H1 (cell line): Measurements from ENCODE around the gene TRAPPC12. TPM values are rescaled to one million over a fixed set of nuclear protein-coding genes. Genes with fewer than 3 reads are reported as not detected.
A peak's percentile ranks its signal among the peaks of the same experiment; 100 is the strongest.

ENCODE experiments used
- CTCF ChIA-PET: fragments of 300-600 bp; sonication (Branson Sonifier 250); formaldehyde crosslinking; loops from one replicate; lab custom pipeline; 2021; ENCODE audit not compliant: partially characterized antibody; lab: Charles Lee
- POLR2A ChIA-PET: fragments of 300-600 bp; sonication (Branson Sonifier 250); formaldehyde crosslinking; loops from one replicate; lab custom pipeline; 2021; ENCODE audit warnings: inconsistent platforms; ENCODE audit not compliant: partially characterized antibody; lab: Charles Lee
- DNase-seq, 2 experiments: peaks; one replicate each; pipeline versions ENCODE4 v3.0.0 to v3.0.0-alpha.2; 2010 to 2022; ENCODE audit warnings: low spot score in 2 of 2, low read depth in 1 of 2, mixed read lengths in 1 of 2
- FAIRE-seq: peaks from 2 replicates; lab custom pipeline; 2011; peaks lifted over from hg19 to GRCh38; lab: Jason Lieb, UNC
- H2AFZ ChIP-seq: 2 replicates; pipeline ENCODE4 v1.8.1; 2012; ENCODE audit warnings: low read length, inconsistent platforms
- H2AK5ac ChIP-seq: 2 replicates; pipeline ENCODE4 v1.6.1; 2013; ENCODE audit warnings: low read depth, low read length
- H2BK120ac ChIP-seq: replicated peaks from 2 replicates; pipeline ENCODE3; 2013; ENCODE audit warnings: low read depth, low read length, inconsistent platforms
- H2BK12ac ChIP-seq: 2 replicates; pipeline ENCODE4 v1.6.1; 2013; ENCODE audit warnings: low read depth, low read length
- H2BK15ac ChIP-seq: 2 replicates; pipeline ENCODE4 v1.6.1; 2013; ENCODE audit warnings: low read length
- H2BK20ac ChIP-seq: 2 replicates; pipeline ENCODE4 v1.6.1; 2013; ENCODE audit warnings: low read length
- H2BK5ac ChIP-seq: 2 replicates; pipeline ENCODE4 v1.6.1; 2013; ENCODE audit warnings: low read depth, low read length
- H3K14ac ChIP-seq: 2 replicates; pipeline ENCODE4 v1.6.1; 2013; ENCODE audit warnings: inconsistent platforms; ENCODE audit not compliant: insufficient read length
- H3K18ac ChIP-seq: 2 replicates; pipeline ENCODE4 v1.6.1; 2013; ENCODE audit warnings: low read length; ENCODE audit errors: extremely low read depth
- H3K23ac ChIP-seq: 2 replicates; pipeline ENCODE4 v1.6.1; 2013; ENCODE audit warnings: inconsistent platforms; ENCODE audit not compliant: insufficient read length
- H3K23me2 ChIP-seq: 2 replicates; pipeline ENCODE4 v1.6.1; 2013; ENCODE audit warnings: low read depth, low read length
- H3K27ac ChIP-seq: 2 replicates; pipeline ENCODE4 v1.6.1; 2011; ENCODE audit warnings: low read depth, low read length, inconsistent platforms
- H3K27me3 ChIP-seq, 4 experiments: replicated peaks in 1 of 4; 1 replicate in 1 of 4; 2 replicates in 3 of 4; pipeline versions ENCODE4 v1.6.1 to v1.8.1; 2011 to 2013; ENCODE audit warnings: low read length in 3 of 4, mild to moderate bottlenecking in 3 of 4, inconsistent platforms in 2 of 4, mixed read lengths in 2 of 4, moderate library complexity in 1 of 4; ENCODE audit not compliant: control insufficient read depth in 3 of 4, insufficient read depth in 3 of 4; ENCODE audit errors: extremely low read depth in 1 of 4
- H3K36me3 ChIP-seq, 4 experiments: 2 replicates each; pipeline versions ENCODE4 v1.6.1 to v1.8.1; 2011 to 2013; ENCODE audit warnings: mild to moderate bottlenecking in 4 of 4, low read length in 3 of 4, moderate library complexity in 2 of 4, control low read depth in 1 of 4, inconsistent platforms in 1 of 4; ENCODE audit not compliant: insufficient read depth in 4 of 4, control insufficient read depth in 2 of 4
- H3K4ac ChIP-seq: replicated peaks from 2 replicates; pipeline ENCODE3; 2013; ENCODE audit warnings: low read length, low read depth, mixed read lengths, inconsistent platforms; ENCODE audit not compliant: insufficient read length
- H3K4me1 ChIP-seq, 4 experiments: replicated peaks in 1 of 4; 1 replicate in 1 of 4; 2 replicates in 3 of 4; pipeline versions ENCODE4 v1.6.1 to v1.8.1; 2011 to 2013; ENCODE audit warnings: low read length in 3 of 4, inconsistent platforms in 2 of 4, mixed read lengths in 1 of 4; ENCODE audit not compliant: insufficient read depth in 4 of 4, control insufficient read depth in 3 of 4
- H3K4me2 ChIP-seq, 2 experiments: 2 replicates each; pipeline versions ENCODE4 v1.6.1 to v1.8.1; 2011 to 2013; ENCODE audit warnings: low read depth in 2 of 2, low read length in 2 of 2, control low read depth in 1 of 2, inconsistent platforms in 1 of 2, mild to moderate bottlenecking in 1 of 2; ENCODE audit not compliant: insufficient read depth in 1 of 2
- H3K4me3 ChIP-seq, 4 experiments: fragments of 200-600, 300-600 bp in 1 of 4; sonication (generic), shearing (Covaris generic), sonication (Bioruptor Twin) in 1 of 4; 2 replicates each; pipeline versions ENCODE4 v1.5.1 to v1.8.1; 2011 to 2016; ENCODE audit warnings: low read length in 4 of 4, low read depth in 3 of 4, control low read depth in 2 of 4, inconsistent platforms in 2 of 4, mild to moderate bottlenecking in 2 of 4, mixed read lengths in 1 of 4, moderate library complexity in 1 of 4; ENCODE audit not compliant: insufficient read depth in 2 of 4; ENCODE audit errors: extremely low read depth in 1 of 4
- H3K56ac ChIP-seq: replicated peaks from 2 replicates; pipeline ENCODE3; 2013; ENCODE audit warnings: low read depth, mild to moderate bottlenecking, mixed read lengths, low read length, inconsistent platforms; ENCODE audit not compliant: insufficient read length
- H3K79me1 ChIP-seq: 2 replicates; pipeline ENCODE4 v1.6.1; 2013; ENCODE audit warnings: low read depth, low read length, control low read depth
- H3K79me2 ChIP-seq, 2 experiments: 2 replicates each; pipeline versions ENCODE4 v1.6.1 to v1.8.1; 2012 to 2013; ENCODE audit warnings: low read length in 2 of 2, mild to moderate bottlenecking in 2 of 2, inconsistent platforms in 1 of 2; ENCODE audit not compliant: insufficient read depth in 2 of 2, control insufficient read depth in 1 of 2
- H3K9ac ChIP-seq, 4 experiments: replicated peaks in 1 of 4; 1 replicate in 1 of 4; 2 replicates in 3 of 4; pipeline versions ENCODE4 v1.6.1 to v1.8.1; 2011 to 2013; ENCODE audit warnings: low read depth in 3 of 4, low read length in 3 of 4, control low read depth in 2 of 4, mild to moderate bottlenecking in 2 of 4, moderate library complexity in 2 of 4, inconsistent platforms in 1 of 4; ENCODE audit errors: extremely low read depth in 1 of 4
- H3K9me3 ChIP-seq, 2 experiments: 2 replicates each; pipeline versions ENCODE4 v1.6.1 to v1.8.1; 2012 to 2013; ENCODE audit warnings: mild to moderate bottlenecking in 2 of 2, moderate library complexity in 2 of 2, control low read depth in 1 of 2, inconsistent platforms in 1 of 2, low read depth in 1 of 2, low read length in 1 of 2, mixed read lengths in 1 of 2; ENCODE audit not compliant: insufficient read depth in 2 of 2
- H4K20me1 ChIP-seq, 2 experiments: replicated peaks in 1 of 2; 2 replicates each; pipeline versions ENCODE3 to v1.8.1; 2011 to 2013; ENCODE audit warnings: inconsistent platforms in 2 of 2, low read length in 2 of 2, mild to moderate bottlenecking in 1 of 2; ENCODE audit not compliant: insufficient read depth in 2 of 2, control insufficient read depth in 1 of 2
- H4K5ac ChIP-seq: 2 replicates; pipeline ENCODE4 v1.6.1; 2013; ENCODE audit warnings: low read length, low read depth, mixed read lengths, inconsistent platforms; ENCODE audit not compliant: insufficient read length
- H4K8ac ChIP-seq: 2 replicates; pipeline ENCODE4 v1.8.0; 2013; ENCODE audit warnings: mild to moderate bottlenecking, moderate library complexity, low read length, inconsistent platforms; ENCODE audit not compliant: insufficient read depth; ENCODE audit errors: extremely low read depth
- H4K91ac ChIP-seq: replicated peaks from 2 replicates; pipeline ENCODE3; 2013; ENCODE audit warnings: low read length, mixed read lengths, inconsistent platforms; ENCODE audit not compliant: insufficient read length
- POLR2AphosphoS5 ChIP-seq: IDR thresholded peaks from 2 replicates; pipeline ENCODE4 v1.6.1; 2011; ENCODE audit warnings: low read depth, low read length
- RAD21 ChIP-seq, 2 experiments: IDR thresholded peaks in 1 of 2; conservative IDR thresholded peaks in 1 of 2; 2 replicates each; pipeline ENCODE4 v1.6.1; 2011; ENCODE audit warnings: low read depth in 2 of 2, low read length in 2 of 2, improper control_type of control experiment in 1 of 2, inconsistent platforms in 1 of 2, mild to moderate bottlenecking in 1 of 2, moderate library complexity in 1 of 2
- RNF2 ChIP-seq: fragments of 200-900, 300-1000 bp; sonication (generic); IDR thresholded peaks from 2 replicates; pipeline ENCODE4 v1.7.1; 2016; ENCODE audit warnings: borderline replicate concordance, low read depth, mild to moderate bottlenecking, antibody characterized with exemption, low read length; ENCODE audit not compliant: poor library complexity, severe bottlenecking; ENCODE audit errors: missing control alignments
- WGBS, 2 experiments: shearing (Covaris generic) in 1 of 2; methylation state at CpG; one replicate each; pipeline versions ENCODE4 v1.1.6 to v1.1.7; 2013 to 2015; ENCODE audit warnings: low lambda C conversion rate in 2 of 2, mixed read lengths in 2 of 2, inconsistent platforms in 1 of 2, low coverage in 1 of 2, missing lambda C conversion rate in 1 of 2; ENCODE audit not compliant: insufficient replicate concordance in 2 of 2, insufficient coverage in 1 of 2, insufficient read length in 1 of 2; ENCODE audit errors: extremely low coverage in 1 of 2, missing lambda C conversion rate in 1 of 2; 5-methylcytosine and 5-hydroxymethylcytosine counted together
- polyA plus RNA-seq, 7 experiments: library from polyadenylated mRNA; depleted of rRNA in 3 of 7; stranded (reverse) in 5 of 7; unstranded in 2 of 7; fragments of >200 nt in 5 of 7; fragments of 200-250 nt in 2 of 7; gene quantifications; 1 replicate in 5 of 7; 2 replicates in 1 of 7; 4 replicates in 1 of 7; pipeline versions ENCODE4 v1.2.1 to v1.2.3, GENCODE V29; 2011 to 2013; ENCODE audit warnings: missing spikeins in 2 of 7, mixed read lengths in 2 of 7
- total RNA-seq: library from RNA; stranded (reverse); fragmentation: NEBNext Ultra II Directional; extraction: Animal tissue kit (Norgen Biotek cat#: 25700); gene quantifications from 2 replicates; pipeline ENCODE4 v1.2.1, GENCODE V29; 2021
- TF ChIP-seq, protein P1 (sequence below), 3 experiments: IDR thresholded peaks; 1 replicate in 2 of 3; 2 replicates in 1 of 3; pipeline versions ENCODE4 v1.5.1 to v1.6.1; 2011; ENCODE audit warnings: low read length in 3 of 3, mild to moderate bottlenecking in 3 of 3, inconsistent platforms in 2 of 3, low read depth in 1 of 3, moderate library complexity in 1 of 3; ENCODE audit not compliant: insufficient read depth in 1 of 3; ENCODE audit errors: control extremely low read depth in 1 of 3

Gene TRAPPC12
- total and polyA plus RNA-seq, 2 of the 8 experiments (the other 6 are each of a cell fraction or from before 2014, with no cell fraction given): 35.0 to 67.3 TPM

- Histone ChIP-seq H4K5ac (no peak overlapping the region), H2BK15ac (no peak overlapping the region), H4K8ac (no peak overlapping the region), H3K27me3 (no peaks in the 10 kb centered on the region), H3K9me3 (no peaks in the 10 kb centered on the region), H3K4me1 (peaks cover 0 to 3% (median 0%) of the 10 kb centered on the region in 4 experiments; a peak in 1 of 7 replicates), H3K4me2 (no peak overlapping the region), H2BK5ac (no peak overlapping the region), H2BK20ac (no peak overlapping the region), H3K23ac (no peak overlapping the region), H4K20me1 (peaks cover 0 to 2% of the 10 kb centered on the region in 2 experiments), H3K18ac (no peak overlapping the region), H2BK120ac (no peak overlapping the region), H2AK5ac (no peak overlapping the region), H4K91ac (no peak overlapping the region), H3K79me1 (no peaks in the 10 kb centered on the region), H3K36me3 (peaks cover 6 to 14% (median 10%) of the 10 kb centered on the region in 4 experiments; a peak in 6 of 8 replicates), H2AFZ (no peak overlapping the region), H2BK12ac (no peak overlapping the region), H3K79me2 (no peaks in the 10 kb centered on the region), H3K23me2 (no peaks in the 10 kb centered on the region), H3K14ac (no peak overlapping the region), H3K9ac (no peak overlapping the region), H3K4ac (no peak overlapping the region), H3K4me3 (no peak overlapping the region), H3K56ac (no peak overlapping the region), H3K27ac (no peak overlapping the region)
- ChIA-PET CTCF (interaction anchor here (0.9 to 4.7 kb wide), 15 partner anchors 10 to 216 kb away, joined by 3 to 33 read pairs (median 5); no protein-coding TSS in a partner anchor), POLR2A (interaction anchor here (1.1 kb wide), 1 partner anchor 115 kb away, joined by 3 read pairs; the partner anchor contains the start of gene RNASEH1)
- 86% methylated on average over 18 of the region's 18 CpGs; no CpG with 5 or more reads in 1 of the 2 experiments for WGBS, 2 experiments
- 0 out of 2 replicates have a peak, but pooled peaks have one; percentile 26 for TF ChIP-seq POLR2AphosphoS5
- TF ChIP-seq RNF2: no peak
- TF ChIP-seq, protein P1, sequence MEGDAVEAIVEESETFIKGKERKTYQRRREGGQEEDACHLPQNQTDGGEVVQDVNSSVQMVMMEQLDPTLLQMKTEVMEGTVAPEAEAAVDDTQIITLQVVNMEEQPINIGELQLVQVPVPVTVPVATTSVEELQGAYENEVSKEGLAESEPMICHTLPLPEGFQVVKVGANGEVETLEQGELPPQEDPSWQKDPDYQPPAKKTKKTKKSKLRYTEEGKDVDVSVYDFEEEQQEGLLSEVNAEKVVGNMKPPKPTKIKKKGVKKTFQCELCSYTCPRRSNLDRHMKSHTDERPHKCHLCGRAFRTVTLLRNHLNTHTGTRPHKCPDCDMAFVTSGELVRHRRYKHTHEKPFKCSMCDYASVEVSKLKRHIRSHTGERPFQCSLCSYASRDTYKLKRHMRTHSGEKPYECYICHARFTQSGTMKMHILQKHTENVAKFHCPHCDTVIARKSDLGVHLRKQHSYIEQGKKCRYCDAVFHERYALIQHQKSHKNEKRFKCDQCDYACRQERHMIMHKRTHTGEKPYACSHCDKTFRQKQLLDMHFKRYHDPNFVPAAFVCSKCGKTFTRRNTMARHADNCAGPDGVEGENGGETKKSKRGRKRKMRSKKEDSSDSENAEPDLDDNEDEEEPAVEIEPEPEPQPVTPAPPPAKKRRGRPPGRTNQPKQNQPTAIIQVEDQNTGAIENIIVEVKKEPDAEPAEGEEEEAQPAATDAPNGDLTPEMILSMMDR (IDR thresholded peaks at IDR 0.05; ENCODE audit: control extremely low read depth in 1 of 3, insufficient read depth in 1 of 3, low read depth in 1 of 3, low read length in 3 of 3): peak; percentile 79 to 98 (median 88)
- TF ChIP-seq RAD21 (IDR thresholded peaks at IDR 0.05 in 1 of 2, conservative IDR thresholded peaks at IDR 0.05 in 1 of 2; ENCODE audit: low read depth in 2 of 2, low read length in 2 of 2): peak; percentile 49 to 61
- DNase-seq: peak in 1 of 2 experiments; percentile 50
- no peak for FAIRE-seq
These were observed 64.1 kb downstream of the TRAPPC12 start for GRCh38 chr2:3443506-3444084.
